HG03196 (cell line): Measurements from ENCODE around the gene CDC40.
"Not testable (repeated sequence)": the region's sequence is repeated elsewhere in the genome, so short reads cannot be mapped to it uniquely, and the experiment has no call there.

Source experiments
- ATAC-seq: cut with Tn5 transposase; IDR thresholded peaks from one replicate; pipeline ENCODE4 v1.9.1; 2021; ENCODE audit not compliant: unreplicated experiment

The CDC40 gene

GRCh38 chr6:110266996-110267395 lies 86.8 kb downstream of the CDC40 start:
- no peak for ATAC-seq

- no peak for ATAC-seq
Observed at GRCh38 chr6:110269623-110270022, 89.4 kb downstream of the CDC40 start.

- ATAC-seq: no peak
Observed at GRCh38 chr6:110270165-110270564, 89.9 kb downstream of the CDC40 start.

- no peak for ATAC-seq
Observed at GRCh38 chr6:110271732-110272022, 91.5 kb downstream of the CDC40 start.

- ATAC-seq: not testable (repeated sequence)
Observed at GRCh38 chr6:110272781-110273180, 92.6 kb downstream of the CDC40 start.

- ATAC-seq: no peak
Observed at GRCh38 chr6:110277100-110277665, 97.0 kb downstream of the CDC40 start.
